CD4-positive, alpha-beta T cell treated with Interleukin-6 at 100 ng/mL for 8 hours (primary cell): ENCODE measurements around the gene PPP1R14B.
"Not testable (repeated sequence)": the region's sequence is repeated elsewhere in the genome, so short reads cannot be mapped to it uniquely, and the experiment has no call there.

Experiments
- DNase-seq: peaks from one replicate; pipeline ENCODE4 v3.0.0-alpha.2; 2020; ENCODE audit warnings: mixed read lengths, low spot score

The PPP1R14B gene

DNA sequence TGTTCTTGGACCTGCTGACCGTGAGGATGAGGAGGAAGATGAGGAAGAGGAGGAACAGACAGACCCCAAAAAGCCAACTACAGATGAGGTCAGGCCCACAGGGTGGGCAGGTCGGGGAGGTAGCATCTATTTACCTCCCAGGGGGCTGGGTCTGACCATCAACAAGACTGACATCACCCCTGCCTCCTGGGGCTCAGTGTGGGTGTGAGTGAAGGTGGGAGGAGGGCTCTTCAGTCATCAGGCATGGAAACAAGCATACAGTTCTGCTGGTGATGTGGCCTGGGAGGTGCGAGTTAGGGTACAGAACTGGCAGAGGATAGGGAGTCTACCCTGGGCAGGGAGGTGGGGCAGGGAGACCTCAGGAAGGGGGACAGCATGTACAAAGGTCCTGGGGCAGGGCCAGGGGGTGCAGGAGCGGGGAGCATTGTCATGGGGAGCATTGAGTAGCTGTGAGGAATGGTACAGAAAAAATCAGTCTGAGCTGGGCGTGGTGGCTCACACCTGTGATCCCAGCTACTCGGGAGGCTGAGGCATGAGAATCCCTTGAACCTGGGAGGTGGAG lies 13.5 kb upstream of the PPP1R14B start:
- DNase-seq: no peak

DNA sequence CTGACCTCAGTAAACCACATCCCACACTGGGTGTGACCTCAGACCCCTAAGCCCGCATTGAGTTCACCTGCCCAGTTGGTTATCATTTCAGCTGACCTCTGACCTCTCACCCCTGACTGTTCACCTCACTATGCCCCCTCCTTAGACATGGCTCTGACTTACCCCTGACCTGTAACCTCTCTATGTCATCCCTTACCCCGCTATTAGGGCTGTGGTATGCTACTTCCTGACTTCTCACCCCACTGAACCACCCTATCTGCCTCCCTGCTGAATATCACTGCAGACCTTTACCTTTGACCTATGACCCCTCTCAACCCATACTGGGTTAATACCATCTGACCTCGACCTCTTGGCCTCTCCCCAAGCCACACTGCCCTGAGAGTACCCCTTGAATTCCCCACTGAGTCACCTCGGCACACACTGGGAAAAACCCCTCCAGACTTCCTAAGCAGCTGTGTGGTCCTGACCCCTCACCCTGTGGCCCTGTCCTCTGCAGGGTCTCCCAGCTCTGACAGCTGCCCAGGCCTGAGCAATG lies 12.9 kb upstream of the PPP1R14B start:
- DNase-seq: no peak

DNA sequence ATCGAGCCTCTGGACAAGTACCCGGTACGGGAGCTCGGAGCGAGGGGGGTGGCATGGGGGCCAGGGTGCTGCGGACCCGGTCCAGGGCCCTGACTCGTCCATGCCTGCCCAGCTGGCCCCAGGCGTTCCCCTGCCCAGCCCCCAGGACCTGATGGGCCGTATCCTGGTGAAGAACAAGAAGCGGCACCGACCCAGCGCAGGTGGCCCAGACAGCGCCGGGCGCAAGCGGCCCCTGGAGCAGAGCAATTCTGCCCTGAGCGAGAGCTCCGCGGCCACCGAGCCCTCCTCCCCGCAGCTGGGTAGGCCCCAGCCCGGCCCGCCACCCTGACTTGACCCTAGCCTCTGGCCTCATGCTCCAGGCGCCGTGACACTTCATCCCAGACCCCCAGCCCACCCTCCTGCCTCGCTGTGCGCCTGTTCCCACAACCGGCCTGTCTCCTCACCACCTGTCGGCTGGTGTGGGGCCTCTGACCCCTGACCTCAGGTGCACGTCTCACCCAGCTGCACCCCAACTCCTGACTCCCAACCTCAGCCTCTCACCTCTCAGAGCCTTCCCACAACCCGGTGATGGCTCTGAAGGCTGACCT lies 12.3 kb upstream of the PPP1R14B start:
- DNase-seq: no peak

GRCh38 chr11:64258356-64258755 lies 11.6 kb upstream of the PPP1R14B start:
- no peak for DNase-seq

DNA sequence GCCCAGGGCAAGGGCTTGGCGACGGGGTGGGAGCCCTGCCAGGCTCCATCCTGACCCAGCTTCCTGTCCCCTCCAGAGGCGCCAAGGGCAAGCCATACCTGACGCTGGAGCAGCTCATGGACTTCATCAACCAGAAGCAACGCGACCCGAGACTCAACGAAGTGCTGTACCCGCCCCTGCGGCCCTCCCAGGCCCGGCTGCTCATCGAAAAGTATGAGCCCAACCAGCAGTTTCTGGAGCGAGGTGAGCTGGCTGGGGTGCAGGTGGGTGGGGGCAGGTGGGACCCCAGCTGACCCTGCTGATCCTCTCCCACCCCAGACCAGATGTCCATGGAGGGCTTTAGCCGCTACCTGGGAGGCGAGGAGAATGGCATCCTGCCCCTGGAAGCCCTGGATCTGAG lies 9.6 kb upstream of the PPP1R14B start:
- no peak for DNase-seq

DNA sequence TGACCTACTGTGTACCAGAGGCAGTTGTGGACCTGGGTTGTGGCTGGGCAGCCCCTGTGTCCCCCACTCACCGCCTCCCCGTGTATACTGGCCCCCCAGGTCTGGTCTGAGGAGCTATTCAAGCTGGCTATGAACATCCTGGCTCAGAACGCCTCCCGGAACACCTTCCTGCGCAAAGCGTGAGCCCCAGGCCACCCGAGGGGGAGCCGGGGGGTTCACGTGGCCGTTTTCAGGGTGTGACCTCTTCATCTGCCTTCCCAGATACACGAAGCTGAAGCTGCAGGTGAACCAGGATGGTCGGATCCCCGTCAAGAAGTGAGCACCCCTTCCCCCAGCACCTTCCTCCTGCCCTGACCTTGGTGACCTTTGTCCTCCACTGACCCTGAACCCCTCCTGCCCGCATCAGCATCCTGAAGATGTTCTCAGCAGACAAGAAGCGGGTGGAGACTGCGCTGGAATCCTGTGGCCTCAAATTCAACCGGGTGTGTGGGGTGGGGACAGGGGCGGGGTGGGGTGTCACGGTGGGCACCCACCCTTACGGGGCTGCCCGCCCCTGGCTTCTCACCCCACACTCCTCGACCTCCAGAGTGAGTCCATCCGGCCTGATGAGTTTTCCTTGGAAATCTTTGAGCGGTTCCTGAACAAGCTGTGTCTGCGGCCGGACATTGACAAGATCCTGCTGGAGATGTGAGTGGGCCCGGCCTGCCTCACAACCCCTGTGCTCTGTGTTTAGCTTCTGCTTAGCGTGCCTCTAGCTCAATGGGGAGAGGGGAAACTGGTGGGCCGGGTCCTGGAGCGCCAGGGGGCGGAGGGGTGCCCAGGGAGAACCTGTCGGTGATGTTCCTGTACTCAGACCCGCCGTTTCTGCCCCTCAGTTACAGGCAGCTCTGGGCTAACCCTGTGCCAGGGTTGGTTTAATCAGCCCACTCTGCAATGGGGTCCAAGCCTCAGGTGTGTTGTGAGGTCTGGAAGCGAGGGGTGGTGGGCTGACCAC lies 8.7 kb upstream of the PPP1R14B start:
- no peak for DNase-seq

- no peak for DNase-seq
These were observed 7.6 kb upstream of the PPP1R14B start for GRCh38 chr11:64254326-64254725.

GRCh38 chr11:64253481-64253880 lies 6.7 kb upstream of the PPP1R14B start:
- no peak for DNase-seq

- no peak for DNase-seq
These were observed 6.3 kb upstream of the PPP1R14B start for GRCh38 chr11:64253043-64253442.

GRCh38 chr11:64252003-64252872 lies 5.5 kb upstream of the PPP1R14B start:
- DNase-seq: no peak

DNA sequence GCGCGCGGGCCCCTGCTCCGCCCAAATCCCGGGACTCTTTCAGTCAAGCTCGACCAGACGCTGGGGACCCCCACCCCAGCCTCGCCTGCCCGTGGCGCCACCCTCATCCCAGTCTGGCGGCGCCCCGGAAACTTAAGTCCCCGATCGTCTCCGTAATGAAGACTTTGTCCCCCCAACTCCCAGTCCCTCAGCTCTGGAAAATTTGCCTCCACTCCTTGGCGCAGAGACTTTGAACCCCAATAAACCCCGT lies 4.9 kb upstream of the PPP1R14B start:
- DNase-seq: no peak

DNA sequence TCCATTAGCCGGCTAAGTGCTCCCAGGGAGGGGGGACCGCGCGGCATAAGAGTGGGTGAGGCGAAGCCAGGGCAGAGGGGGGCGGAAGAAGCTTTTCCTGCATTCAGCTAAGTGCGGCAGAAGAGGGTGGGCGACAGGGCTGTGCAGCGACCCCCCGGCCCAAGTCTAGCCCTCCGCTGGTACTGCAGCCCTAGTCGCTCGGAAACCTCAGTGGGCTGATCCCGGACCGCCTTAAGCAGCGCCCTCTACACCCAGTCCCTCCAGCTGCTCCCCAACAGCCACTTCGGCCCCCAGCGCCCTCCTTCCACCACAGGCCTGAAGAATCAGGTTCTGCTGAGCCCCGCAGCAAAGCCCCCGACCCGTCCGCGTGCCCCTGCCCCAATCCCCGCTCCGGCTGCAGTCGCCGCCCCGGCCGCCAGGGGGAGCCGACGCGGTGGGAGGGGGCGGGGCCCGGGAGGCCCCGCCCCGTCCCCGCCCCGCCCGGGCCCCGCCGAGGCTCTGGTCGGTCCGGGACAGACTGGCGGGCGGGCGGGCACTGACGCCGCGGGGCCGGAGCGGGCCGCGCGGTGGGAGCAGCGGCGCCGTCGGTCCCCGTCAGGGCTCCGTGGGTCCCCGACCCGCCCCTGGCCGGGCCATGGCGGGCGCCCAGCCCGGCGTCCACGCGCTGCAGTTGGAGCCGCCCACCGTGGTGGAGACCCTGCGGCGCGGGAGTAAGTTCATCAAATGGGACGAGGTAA lies 4.4 kb upstream of the PPP1R14B start, which contains the start of gene PLCB3:
Gene PLCB3 (plus strand): TSS at position 515 of the 737 bp plus-strand sequence. CDS start 120 bp downstream, at position 635.
- peak; percentile 48 for DNase-seq

DNA sequence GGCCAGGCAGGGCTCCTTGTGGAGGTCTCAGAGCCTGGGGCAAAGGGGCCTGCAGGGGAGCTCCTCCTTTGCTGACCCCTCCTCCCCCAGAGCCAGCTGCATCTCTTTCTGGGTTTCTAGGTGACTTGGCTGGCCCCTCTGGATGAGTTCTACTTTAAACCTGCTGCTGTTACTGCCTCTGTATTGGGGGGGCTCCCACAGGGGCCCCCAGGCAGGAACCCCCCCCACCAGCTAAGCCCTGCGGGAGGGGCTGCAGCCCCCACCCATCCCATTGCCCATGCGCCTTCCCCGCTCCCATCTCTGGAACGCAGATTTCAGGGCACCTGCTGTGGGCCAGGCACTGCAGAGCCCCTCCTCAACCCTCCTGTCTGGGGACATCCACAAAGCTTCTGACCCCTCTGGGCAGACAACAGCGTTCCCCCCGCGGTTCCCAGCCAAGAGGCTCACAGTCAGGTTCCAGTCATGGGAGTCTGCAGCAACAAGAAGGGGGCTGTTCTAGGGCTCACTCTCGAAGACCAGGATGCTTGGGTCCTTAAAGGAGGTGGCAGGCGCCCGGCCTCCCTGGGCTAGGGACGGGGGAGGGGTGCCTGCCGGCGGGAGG lies 3.8 kb upstream of the PPP1R14B start:
- DNase-seq: no peak

DNA sequence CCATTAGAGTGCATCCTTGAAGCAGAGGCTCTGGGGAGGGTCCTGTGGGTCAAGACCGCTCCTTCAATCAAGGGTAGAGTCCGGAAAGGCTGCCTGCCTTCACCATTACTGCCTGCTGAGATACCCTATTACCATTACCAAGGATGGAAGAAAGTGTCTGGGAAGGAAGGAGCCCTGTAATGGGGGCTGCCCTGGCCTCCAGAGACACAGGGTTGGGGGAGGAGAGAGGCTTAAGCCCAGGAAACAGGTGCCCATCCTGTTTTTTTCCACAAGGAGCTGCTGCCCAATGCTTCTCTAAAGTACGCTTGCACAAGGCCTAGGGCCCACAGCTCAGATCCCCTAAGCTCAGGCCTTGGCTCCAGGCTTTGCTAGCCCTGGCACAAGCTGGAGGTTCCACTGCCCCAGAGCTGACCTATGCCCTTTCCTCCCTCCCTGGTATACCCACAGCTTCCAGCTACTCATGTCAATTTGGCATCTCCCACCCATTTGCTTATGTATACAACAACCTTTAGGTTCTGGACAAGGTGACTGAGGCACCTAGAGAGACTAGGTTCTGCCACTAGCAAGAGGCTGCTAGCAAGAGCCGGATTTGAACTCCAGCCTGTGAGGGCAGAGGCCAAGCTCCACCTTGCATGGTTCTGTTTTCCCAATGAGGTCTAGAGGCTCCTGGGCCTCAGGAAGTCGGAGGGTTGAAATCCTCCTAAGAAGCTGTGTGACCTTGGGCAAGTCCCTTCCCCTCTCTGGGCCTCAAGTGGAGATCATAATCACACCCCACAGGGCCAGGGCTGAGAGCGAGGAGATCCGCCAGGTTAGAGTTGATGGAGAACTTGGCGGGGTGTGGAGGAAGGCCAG lies 3.0 kb upstream of the PPP1R14B start:
- DNase-seq: no peak

DNA sequence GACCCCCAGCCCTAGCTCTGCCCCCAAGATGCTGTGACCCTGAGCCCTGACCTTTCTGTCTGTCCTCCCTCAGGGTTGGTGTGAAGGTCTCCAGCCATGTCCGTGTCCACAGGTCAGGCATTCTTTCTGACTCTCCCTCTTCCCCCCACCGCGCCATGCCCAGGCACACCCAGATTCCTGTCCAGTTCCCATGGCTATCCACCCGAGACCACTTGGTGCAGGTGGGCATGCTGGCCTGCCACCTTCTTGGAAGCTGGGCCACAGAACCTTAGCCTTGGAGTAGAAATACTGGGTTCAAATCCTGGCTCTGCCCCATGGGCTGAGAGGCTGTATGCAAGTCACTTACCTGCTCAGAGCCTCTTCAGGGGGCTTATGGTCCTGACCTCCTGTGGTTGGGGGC lies 2.3 kb upstream of the PPP1R14B start:
- no peak for DNase-seq

- no peak for DNase-seq
These were observed 1.8 kb upstream of the PPP1R14B start for GRCh38 chr11:64248578-64248977.

DNA sequence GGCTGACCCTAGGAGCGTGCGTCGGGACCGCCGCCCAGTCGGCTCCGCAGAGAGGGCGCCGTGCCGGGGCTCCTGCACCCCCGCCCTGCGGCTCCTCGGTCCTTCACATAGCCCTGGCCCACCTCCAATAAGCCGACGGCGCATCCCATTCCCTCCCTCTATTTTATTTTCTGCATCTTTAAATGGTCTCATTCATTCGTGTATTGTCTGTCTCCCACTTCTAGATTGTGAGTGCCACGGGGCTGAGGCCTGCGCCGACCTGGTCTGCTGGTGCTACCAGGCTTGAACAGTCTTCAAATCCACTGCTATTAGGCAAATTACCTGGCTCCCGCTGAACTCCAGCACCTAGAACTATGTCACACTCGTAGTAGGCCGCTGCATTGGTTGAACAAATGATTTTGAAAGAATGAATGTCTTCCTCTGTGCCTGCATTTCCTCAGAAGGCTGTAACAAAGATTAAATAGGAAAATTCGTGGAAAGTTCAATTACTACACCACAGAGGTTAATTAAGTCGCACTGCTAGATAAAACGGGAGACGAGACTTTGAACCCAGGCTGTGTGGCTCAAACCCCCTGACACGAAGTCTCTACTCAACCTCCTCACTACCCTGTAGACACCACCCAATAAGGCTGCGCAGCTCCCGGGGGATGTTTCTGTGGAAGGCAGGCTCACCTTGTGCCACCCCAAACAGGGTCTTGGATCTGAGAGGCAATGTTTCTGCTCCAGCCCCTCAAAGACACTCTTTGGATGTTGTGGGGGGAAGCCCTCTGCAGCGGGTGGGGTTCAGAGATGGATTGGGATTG lies 1.2 kb upstream of the PPP1R14B start:
- no peak for DNase-seq

GRCh38 chr11:64246621-64246870 lies 197 bp downstream of the PPP1R14B start:
- not testable (repeated sequence) for DNase-seq
